ENCODE data around the gene CYP27A1. TPM values are rescaled to one million over a fixed set of nuclear protein-coding genes. Genes with fewer than 3 reads are reported as not detected.

CYP27A1 gene
- total RNA-seq, result 100 to 1,000 TPM in 1 of 4 donors, 10 to 100 TPM in 3; 11.9 to 206 (median 22.6) TPM

- TF ChIP-seq, protein P1, sequence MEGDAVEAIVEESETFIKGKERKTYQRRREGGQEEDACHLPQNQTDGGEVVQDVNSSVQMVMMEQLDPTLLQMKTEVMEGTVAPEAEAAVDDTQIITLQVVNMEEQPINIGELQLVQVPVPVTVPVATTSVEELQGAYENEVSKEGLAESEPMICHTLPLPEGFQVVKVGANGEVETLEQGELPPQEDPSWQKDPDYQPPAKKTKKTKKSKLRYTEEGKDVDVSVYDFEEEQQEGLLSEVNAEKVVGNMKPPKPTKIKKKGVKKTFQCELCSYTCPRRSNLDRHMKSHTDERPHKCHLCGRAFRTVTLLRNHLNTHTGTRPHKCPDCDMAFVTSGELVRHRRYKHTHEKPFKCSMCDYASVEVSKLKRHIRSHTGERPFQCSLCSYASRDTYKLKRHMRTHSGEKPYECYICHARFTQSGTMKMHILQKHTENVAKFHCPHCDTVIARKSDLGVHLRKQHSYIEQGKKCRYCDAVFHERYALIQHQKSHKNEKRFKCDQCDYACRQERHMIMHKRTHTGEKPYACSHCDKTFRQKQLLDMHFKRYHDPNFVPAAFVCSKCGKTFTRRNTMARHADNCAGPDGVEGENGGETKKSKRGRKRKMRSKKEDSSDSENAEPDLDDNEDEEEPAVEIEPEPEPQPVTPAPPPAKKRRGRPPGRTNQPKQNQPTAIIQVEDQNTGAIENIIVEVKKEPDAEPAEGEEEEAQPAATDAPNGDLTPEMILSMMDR (IDR thresholded peaks at IDR 0.05; ENCODE audit: low read depth), result no peak
These were observed at the start of gene CYP27A1 for GRCh38 chr2:218781691-218782527. Gene CYP27A1 (plus strand): TSS chr2:218782147. CDS start chr2:218782183, 36 bp downstream.

GRCh38 chr2:218732761-218733158 is 49.2 kb upstream of the CYP27A1 start:
- TF ChIP-seq, protein P1 (IDR thresholded peaks at IDR 0.05; ENCODE audit: low read depth), result no peak

- TF ChIP-seq, protein P1 (IDR thresholded peaks at IDR 0.05; ENCODE audit: low read depth), result no peak
These were observed 48.6 kb upstream of the CYP27A1 start for GRCh38 chr2:218733171-218734021.

GRCh38 chr2:218734190-218734975 is 47.6 kb upstream of the CYP27A1 start:
- TF ChIP-seq, protein P1 (IDR thresholded peaks at IDR 0.05; ENCODE audit: low read depth), result no peak

GRCh38 chr2:218736531-218736930 is 45.4 kb upstream of the CYP27A1 start:
- TF ChIP-seq, protein P1 (IDR thresholded peaks at IDR 0.05; ENCODE audit: low read depth), result no peak

GRCh38 chr2:218743068-218743467 is 38.9 kb upstream of the CYP27A1 start:
- TF ChIP-seq, protein P1 (IDR thresholded peaks at IDR 0.05; ENCODE audit: low read depth), result no peak

Measured in subcutaneous adipose tissue (tissue), 4 donors.